ENCODE results near the gene ZCRB1. TPM values are rescaled to one million over a fixed set of nuclear protein-coding genes. Genes with fewer than 3 reads are reported as not detected.

Gene ZCRB1
- total RNA-seq, 1 experiment from 2014 or later = 71.5 TPM

DNA sequence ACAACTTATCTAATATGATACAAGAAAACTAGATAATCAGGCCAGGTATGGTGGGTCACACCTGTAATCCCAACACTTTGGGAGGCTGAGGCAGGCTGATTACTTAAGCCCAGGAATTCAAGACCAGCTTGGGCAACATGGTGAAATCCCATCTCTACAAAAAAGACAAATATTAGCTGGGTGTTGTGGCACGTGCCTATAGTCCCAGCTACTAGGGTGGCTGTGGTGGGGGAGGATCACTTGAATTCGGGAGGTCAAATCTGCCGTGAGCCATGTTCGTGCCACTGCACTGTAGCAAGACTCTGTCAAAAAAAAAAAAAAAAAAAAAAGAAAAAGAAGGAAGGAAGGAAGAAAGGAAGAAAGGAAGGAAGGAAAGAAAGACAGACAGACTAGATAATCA, 27.0 kb downstream of the ZCRB1 start:
- no peak overlapping the region for H4K5ac ChIP-seq (ENCODE audit: insufficient read length, low read depth, low read length)
- no peak overlapping the region for H3K23ac ChIP-seq (ENCODE audit: insufficient read length, low read depth, low read length)
- no peak overlapping the region for H3K14ac ChIP-seq (ENCODE audit: insufficient read depth, low read length)
- no peaks in the 10 kb centered on the region for H3K79me2 ChIP-seq (ENCODE audit: insufficient read depth, low read length)
- no peak overlapping the region for H2BK5ac ChIP-seq (ENCODE audit: insufficient read length, low read length)
- no peak overlapping the region for H3T11ph ChIP-seq (ENCODE audit: low read length)
- no peaks in the 10 kb centered on the region for H3K9me3 ChIP-seq (ENCODE audit: control insufficient read depth, low read depth, low read length)
- no peak overlapping the region for H3K18ac ChIP-seq (ENCODE audit: insufficient read length, low read depth, low read length)
- Mint-ChIP-seq H3K4me1 (no peaks in the 10 kb centered on the region), H3K27ac (no peak overlapping the region), H3K9me3 (peaks cover 3 to 10% of the 10 kb centered on the region in 2 experiments; a peak in 2 of 5 replicates), H3K27me3 (ENCODE audit: low read depth) (no peaks in the 10 kb centered on the region; the same call in 1 of the 2 replicates), H3K4me3 (no peak overlapping the region), H3K36me3 (ENCODE audit: insufficient read depth in 1 of 3, low read depth in 3 of 3) (peaks cover 0 to 4% (median 0%) of the 10 kb centered on the region in 3 experiments; a peak in 2 of 7 replicates)
- WGBS (ENCODE audit: extremely low coverage, insufficient read length, low lambda C conversion rate) = no CpG with 5 or more reads among the region's 4 CpGs
- no peak overlapping the region for H2BK20ac ChIP-seq (ENCODE audit: low read depth, low read length, poor library complexity, severe bottlenecking)
- no peaks in the 10 kb centered on the region for H3K27me3 ChIP-seq (ENCODE audit: insufficient read depth, low read length)
- H3K79me1 ChIP-seq (ENCODE audit: insufficient read depth, low read depth, low read length, poor library complexity, severe bottlenecking) = no peaks in the 10 kb centered on the region
- no peak overlapping the region for H2BK12ac ChIP-seq (ENCODE audit: insufficient read length, low read depth, low read length)
- H3K4me2 ChIP-seq (ENCODE audit: insufficient read depth, insufficient read length, low read length) = no peak overlapping the region
- H3K9ac ChIP-seq (ENCODE audit: extremely low read depth, insufficient read length, low read length) = no peak overlapping the region
- DNase-seq = no peak
- no peak overlapping the region for H2BK15ac ChIP-seq (ENCODE audit: low read depth, low read length)
- no peak overlapping the region for H3K4ac ChIP-seq (ENCODE audit: low read depth, low read length)
- H3K27ac ChIP-seq (ENCODE audit: insufficient read length, low read depth, low read length) = no peak overlapping the region
- H3K4me1 ChIP-seq (ENCODE audit: insufficient read depth, low read length) = no peaks in the 10 kb centered on the region
- H2BK120ac ChIP-seq (ENCODE audit: low read depth, low read length, poor library complexity, severe bottlenecking) = no peak overlapping the region
- H4K8ac ChIP-seq (replicated peaks; ENCODE audit: insufficient read length, low read depth, low read length) = no peak overlapping the region
- no peak overlapping the region for H2AFZ ChIP-seq (ENCODE audit: low read length)
- H4K20me1 ChIP-seq (ENCODE audit: control insufficient read depth, insufficient read depth, insufficient read length) = no peaks in the 10 kb centered on the region
- H2AK5ac ChIP-seq (ENCODE audit: insufficient read length, low read length) = no peak overlapping the region
- no peak overlapping the region for H4K91ac ChIP-seq (ENCODE audit: insufficient read length, low read depth, low read length)
- H3K23me2 ChIP-seq (ENCODE audit: insufficient read length, low read depth, low read length, poor library complexity, severe bottlenecking) = no peaks in the 10 kb centered on the region
- TF ChIP-seq, protein P1, sequence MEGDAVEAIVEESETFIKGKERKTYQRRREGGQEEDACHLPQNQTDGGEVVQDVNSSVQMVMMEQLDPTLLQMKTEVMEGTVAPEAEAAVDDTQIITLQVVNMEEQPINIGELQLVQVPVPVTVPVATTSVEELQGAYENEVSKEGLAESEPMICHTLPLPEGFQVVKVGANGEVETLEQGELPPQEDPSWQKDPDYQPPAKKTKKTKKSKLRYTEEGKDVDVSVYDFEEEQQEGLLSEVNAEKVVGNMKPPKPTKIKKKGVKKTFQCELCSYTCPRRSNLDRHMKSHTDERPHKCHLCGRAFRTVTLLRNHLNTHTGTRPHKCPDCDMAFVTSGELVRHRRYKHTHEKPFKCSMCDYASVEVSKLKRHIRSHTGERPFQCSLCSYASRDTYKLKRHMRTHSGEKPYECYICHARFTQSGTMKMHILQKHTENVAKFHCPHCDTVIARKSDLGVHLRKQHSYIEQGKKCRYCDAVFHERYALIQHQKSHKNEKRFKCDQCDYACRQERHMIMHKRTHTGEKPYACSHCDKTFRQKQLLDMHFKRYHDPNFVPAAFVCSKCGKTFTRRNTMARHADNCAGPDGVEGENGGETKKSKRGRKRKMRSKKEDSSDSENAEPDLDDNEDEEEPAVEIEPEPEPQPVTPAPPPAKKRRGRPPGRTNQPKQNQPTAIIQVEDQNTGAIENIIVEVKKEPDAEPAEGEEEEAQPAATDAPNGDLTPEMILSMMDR (conservative IDR thresholded peaks at IDR 0.05) = no peak
- H3K56ac ChIP-seq (ENCODE audit: insufficient read length, low read depth, low read length) = no peak overlapping the region
